BJ (cell line): ENCODE results near the gene DOCK4. TPM values are rescaled to one million over a fixed set of nuclear protein-coding genes. Genes with fewer than 3 reads are reported as not detected.

ENCODE experiments used
- CTCF ChIA-PET: fragments of 350-600 bp; formaldehyde crosslinking; extraction: SDS; loops from one replicate; lab custom pipeline; 2021; ENCODE audit warnings: antibody characterized with exemption, inconsistent platforms; lab: Yijun Ruan, JAX
- POLR2A ChIA-PET: fragments of 300-600 bp; sonication (Branson Sonifier 250); formaldehyde crosslinking; extraction: SDS; loops from one replicate; lab custom pipeline; 2021; ENCODE audit warnings: antibody characterized with exemption; lab: Charles Lee
- DNase-seq: peaks from one replicate; pipeline ENCODE4 v3.0.0-alpha.2; 2011; ENCODE audit warnings: low read depth
- H3K27me3 ChIP-seq: 2 replicates; pipeline ENCODE4 v1.6.0; 2011; ENCODE audit warnings: low read length; ENCODE audit not compliant: control insufficient read depth, insufficient read depth
- H3K36me3 ChIP-seq: 2 replicates; pipeline ENCODE4 v1.5.1; 2011; ENCODE audit warnings: low read length; ENCODE audit not compliant: control insufficient read depth, insufficient read depth
- H3K4me3 ChIP-seq: 2 replicates; pipeline ENCODE4 v1.5.1; 2011; ENCODE audit warnings: low read depth, mild to moderate bottlenecking, control low read depth, low read length
- CTCF ChIP-seq: IDR thresholded peaks from 2 replicates; pipeline ENCODE4 v1.5.1; 2011; ENCODE audit warnings: low read depth, mild to moderate bottlenecking, control low read depth, inconsistent platforms, low read length, moderate library complexity; ENCODE audit not compliant: insufficient read depth
- polyA plus RNA-seq: library from polyadenylated mRNA; depleted of rRNA; stranded (reverse); fragments of >200 nt; gene quantifications from 2 replicates; pipeline ENCODE4 v1.2.3, GENCODE V29; 2011

Gene DOCK4
- polyA plus RNA-seq, 1 experiment = 0.15 TPM

- ChIA-PET CTCF (interaction anchor here (1.2 to 3.4 kb wide), 2 partner anchors 17 to 28 kb away, joined by 4 to 11 read pairs; no protein-coding TSS in a partner anchor), POLR2A (no interaction called here)
- no peaks in the 10 kb centered on the region for H3K27me3 ChIP-seq
- H3K36me3 ChIP-seq = no peaks in the 10 kb centered on the region
- no peak overlapping the region for H3K4me3 ChIP-seq
- no peak for TF ChIP-seq CTCF
- DNase-seq = no peak
Observed at GRCh38 chr7:111780527-111780926, 425.7 kb downstream of the DOCK4 start.

- Histone ChIP-seq H3K36me3 (no peaks in the 10 kb centered on the region), H3K4me3 (no peak overlapping the region), H3K27me3 (no peaks in the 10 kb centered on the region)
- CTCF ChIA-PET = no interaction called here
- POLR2A ChIA-PET = no interaction called here
- no peak for DNase-seq
- TF ChIP-seq CTCF = no peak
Observed at GRCh38 chr7:111775206-111775605, 431.0 kb downstream of the DOCK4 start.

GRCh38 chr7:111772716-111773115, 433.5 kb downstream of the DOCK4 start:
- DNase-seq = no peak
- ChIA-PET POLR2A (no interaction called here), CTCF (interaction anchor here (1.0 to 1.2 kb wide), 2 partner anchors 16 to 83 kb away, joined by 3 to 4 read pairs; no protein-coding TSS in a partner anchor)
- no peak for TF ChIP-seq CTCF
- H3K4me3 ChIP-seq = no peak overlapping the region
- no peaks in the 10 kb centered on the region for H3K27me3 ChIP-seq
- H3K36me3 ChIP-seq = no peaks in the 10 kb centered on the region

- no peak for TF ChIP-seq CTCF
- CTCF ChIA-PET = interaction anchor here (1.2 to 1.8 kb wide), 3 partner anchors 9 to 84 kb away, joined by 3 to 8 read pairs (median 4); no protein-coding TSS in a partner anchor
Observed at GRCh38 chr7:111771638-111772037, 434.6 kb downstream of the DOCK4 start.

GRCh38 chr7:111770116-111770515, 436.1 kb downstream of the DOCK4 start:
- POLR2A ChIA-PET = no interaction called here
- H3K4me3 ChIP-seq = no peak overlapping the region
- no peaks in the 10 kb centered on the region for H3K36me3 ChIP-seq
- CTCF ChIA-PET = interaction anchor here (1.8 kb wide), 1 partner anchor 7 kb away, joined by 8 read pairs; no protein-coding TSS in a partner anchor
- no peak for DNase-seq
- no peak for TF ChIP-seq CTCF
- no peaks in the 10 kb centered on the region for H3K27me3 ChIP-seq

More at GRCh38 chr7:111771638-111772037, 434.6 kb downstream of the DOCK4 start:
- POLR2A ChIA-PET = no interaction called here
- H3K27me3 ChIP-seq = no peaks in the 10 kb centered on the region
- DNase-seq = no peak
- no peaks in the 10 kb centered on the region for H3K36me3 ChIP-seq
- no peak overlapping the region for H3K4me3 ChIP-seq
